Naive thymus-derived CD8-positive, alpha-beta T cell (primary cell): ENCODE results near the gene C1orf122. TPM values are rescaled to one million over a fixed set of nuclear protein-coding genes. Genes with fewer than 3 reads are reported as not detected.

ENCODE experiments used
- ATAC-seq, 2 donors: fragments of 150-1000 bp; cut with Tn5 transposase in 1 of 2; sonication (Bioruptor Pico), chemical (Tn5 transposase) in 1 of 2; 1 replicate in 1 of 2; 2 replicates in 1 of 2; pipeline ENCODE4 v1.10.0; 2021; ENCODE audit warnings: mild to moderate bottlenecking in 2 of 2, moderate library complexity in 2 of 2
- POLR2A ChIA-PET: fragments of 350-600 bp; sonication (Branson Sonifier 250); formaldehyde crosslinking; loops from one replicate; lab custom pipeline; 2021; ENCODE audit warnings: antibody characterized with exemption; lab: Charles Lee
- DNase-seq, 10 donors: peaks; one replicate each; pipeline versions ENCODE4 v3.0.0 to v3.0.0-alpha.2; 2020 to 2022
- H3K27ac Mint-ChIP-seq, 10 donors: one replicate each; pipeline ENCODE4 v1.8.0; 2020 to 2022; ENCODE audit warnings: mild to moderate bottlenecking in 10 of 10, mixed read lengths in 10 of 10, moderate library complexity in 4 of 10, inconsistent platforms in 1 of 10
- H3K27me3 Mint-ChIP-seq, 5 donors: one replicate each; pipeline ENCODE4 v1.8.0; 2021 to 2022; ENCODE audit warnings: mixed read lengths in 5 of 5
- H3K36me3 Mint-ChIP-seq, 3 donors: one replicate each; pipeline ENCODE4 v1.8.0; 2020 to 2022; ENCODE audit warnings: mixed read lengths in 3 of 3, mild to moderate bottlenecking in 2 of 3, inconsistent platforms in 1 of 3
- H3K4me1 Mint-ChIP-seq, 4 donors: one replicate each; pipeline ENCODE4 v1.8.0; 2021 to 2022; ENCODE audit warnings: mixed read lengths in 4 of 4
- H3K4me3 Mint-ChIP-seq, 10 donors: one replicate each; pipeline ENCODE4 v1.8.0; 2020 to 2022; ENCODE audit warnings: mild to moderate bottlenecking in 10 of 10, mixed read lengths in 10 of 10, moderate library complexity in 6 of 10, inconsistent platforms in 1 of 10
- H3K9me3 Mint-ChIP-seq, 9 donors: one replicate each; pipeline ENCODE4 v1.8.0; 2020 to 2022; ENCODE audit warnings: mixed read lengths in 9 of 9, mild to moderate bottlenecking in 3 of 9, inconsistent platforms in 1 of 9, moderate library complexity in 1 of 9
- polyA plus RNA-seq, 3 donors: library from polyadenylated mRNA; unstranded; fragments of 300-500 nt; fragmentation: Illumina TruSeq; gene quantifications; one replicate each; pipeline ENCODE4 v1.2.3, GENCODE V29; 2021
- total RNA-seq, 8 experiments: library from RNA in 2 of 8; stranded (reverse) in 2 of 8; gene quantifications; one replicate each; pipeline ENCODE4 v1.2.3 and lab custom pipeline; 2021 to 2026

C1orf122 gene
- total and polyA plus RNA-seq, 5 experiments from 2014 or later: 15.1 to 30.5 (median 28.5) TPM

DNA sequence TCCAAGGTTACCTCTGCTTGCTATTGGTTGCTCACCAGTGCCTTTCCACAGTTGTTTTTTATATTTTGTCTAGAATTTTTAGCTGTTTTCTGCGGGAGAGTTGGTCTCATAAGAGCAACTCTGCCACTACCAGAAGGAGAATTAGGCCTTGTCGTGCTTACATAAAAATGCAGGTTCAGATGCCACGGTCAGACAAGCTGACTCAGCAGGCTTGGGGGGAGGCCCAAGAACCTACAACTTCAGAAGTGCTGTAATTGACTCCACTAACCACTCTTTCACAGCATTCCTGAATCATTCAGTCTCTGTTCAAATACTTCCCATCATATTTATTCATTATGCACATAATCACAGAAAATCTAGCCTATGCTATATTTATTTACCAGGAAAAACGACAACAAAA is 23.5 kb downstream of the C1orf122 start:
- POLR2A ChIA-PET: no interaction called here
- Mint-ChIP-seq H3K27ac (no peak overlapping the region), H3K4me1 (peaks cover 0 to 3% (median 0%) of the 10 kb centered on the region in 4 donors), H3K27me3 (no peaks in the 10 kb centered on the region), H3K36me3 (peaks cover 8 to 82% (median 13%) of the 10 kb centered on the region in 3 donors), H3K4me3 (no peak overlapping the region), H3K9me3 (no peaks in the 10 kb centered on the region)
- DNase-seq (no peak), ATAC-seq (no peak)

DNA sequence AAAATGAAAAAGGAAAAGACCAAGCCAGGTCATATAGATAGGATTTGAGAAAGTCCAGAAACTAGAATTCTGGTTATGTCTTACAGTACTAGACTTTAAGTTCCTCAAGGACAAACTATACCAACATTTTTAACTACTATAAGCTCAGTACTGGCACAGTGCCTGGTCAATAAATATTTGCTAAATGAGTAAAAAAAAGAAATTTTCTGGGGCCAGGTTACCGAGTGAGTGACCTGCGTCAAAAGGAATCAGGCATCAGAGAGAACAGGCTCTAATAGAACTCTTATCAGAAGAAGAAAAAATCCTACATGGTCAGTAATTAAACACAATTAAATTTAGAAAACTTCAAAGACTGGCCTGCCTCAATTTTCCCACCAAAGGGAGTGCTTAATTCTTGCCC is 24.2 kb downstream of the C1orf122 start:
- POLR2A ChIA-PET: no interaction called here
- no peak for ATAC-seq
- Mint-ChIP-seq H3K4me1 (peaks cover 0 to 3% (median 0%) of the 10 kb centered on the region in 4 donors), H3K27ac (no peak overlapping the region), H3K9me3 (no peaks in the 10 kb centered on the region), H3K4me3 (no peak overlapping the region), H3K27me3 (no peaks in the 10 kb centered on the region), H3K36me3 (peaks cover 8 to 80% (median 13%) of the 10 kb centered on the region in 3 donors)
- DNase-seq: no peak

DNA sequence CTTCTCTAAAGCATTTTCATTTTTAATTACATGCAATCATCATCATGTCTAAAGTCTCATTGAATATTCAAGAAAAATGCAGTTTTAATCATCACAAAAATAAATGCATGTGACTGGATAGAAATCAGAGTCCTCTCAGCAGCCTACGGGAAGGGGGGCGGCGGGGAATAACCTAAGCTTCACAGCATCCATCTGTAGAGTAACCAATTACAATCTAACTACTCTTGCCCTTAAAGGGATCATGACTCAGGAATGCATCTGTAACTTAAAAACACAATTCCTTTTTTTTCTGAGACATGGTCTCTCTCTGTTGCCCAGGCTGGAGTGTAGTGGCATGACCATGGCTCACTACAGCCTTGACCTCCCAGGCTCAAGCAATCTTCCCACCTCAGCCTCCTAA is 29.2 kb downstream of the C1orf122 start:
- H3K27me3 Mint-ChIP-seq: peaks cover 0 to 1% (median 0%) of the 10 kb centered on the region in 5 donors
- POLR2A ChIA-PET: no interaction called here
- peaks cover 8 to 81% (median 25%) of the 10 kb centered on the region in 3 donors for H3K36me3 Mint-ChIP-seq
- H3K9me3 Mint-ChIP-seq: no peaks in the 10 kb centered on the region
- no peak overlapping the region for H3K4me3 Mint-ChIP-seq
- no peak for ATAC-seq
- no peak for DNase-seq
- H3K4me1 Mint-ChIP-seq: peaks cover 0 to 2% (median under 1%) of the 10 kb centered on the region in 4 donors
- no peak overlapping the region for H3K27ac Mint-ChIP-seq

DNA sequence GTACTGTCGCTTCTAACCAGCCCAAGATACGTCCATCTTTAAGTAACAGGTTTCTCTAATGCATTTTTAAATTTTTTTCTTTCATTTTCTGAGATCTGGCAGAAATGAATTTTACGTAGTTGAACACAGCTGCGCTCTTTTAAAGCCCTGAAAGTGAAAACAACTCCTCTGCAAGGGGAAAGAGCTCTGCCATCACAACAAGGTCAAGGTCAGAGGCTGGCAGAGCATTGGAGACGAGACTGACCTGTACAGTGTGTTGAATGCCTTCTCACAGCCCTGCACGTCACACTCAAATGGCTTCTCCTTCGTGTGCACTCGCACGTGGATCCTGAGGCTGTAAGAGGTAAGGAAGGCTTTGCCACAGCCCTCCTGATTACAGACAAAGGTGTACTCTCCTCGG is 32.1 kb downstream of the C1orf122 start:
- H3K9me3 Mint-ChIP-seq: no peaks in the 10 kb centered on the region
- DNase-seq (no peak), ATAC-seq (no peak)
- H3K27ac Mint-ChIP-seq: no peak overlapping the region
- peaks cover 3 to 76% (median 20%) of the 10 kb centered on the region in 3 donors for H3K36me3 Mint-ChIP-seq
- POLR2A ChIA-PET: no interaction called here
- H3K27me3 Mint-ChIP-seq: peaks cover 0 to 1% (median 0%) of the 10 kb centered on the region in 5 donors
- peaks cover 10 to 11% (median 11%) of the 10 kb centered on the region in 4 donors for H3K4me1 Mint-ChIP-seq
- H3K4me3 Mint-ChIP-seq: no peak overlapping the region

GRCh38 chr1:37840711-37841110 is 33.1 kb downstream of the C1orf122 start:
- Mint-ChIP-seq H3K27ac (no peak overlapping the region), H3K4me3 (no peak overlapping the region), H3K4me1 (peaks cover 17 to 20% (median 20%) of the 10 kb centered on the region in 4 donors), H3K27me3 (peaks cover 0 to 1% (median 0%) of the 10 kb centered on the region in 5 donors), H3K36me3 (peaks cover 0 to 76% (median 12%) of the 10 kb centered on the region in 3 donors), H3K9me3 (no peaks in the 10 kb centered on the region)
- POLR2A ChIA-PET: no interaction called here
- DNase-seq: no peak
- ATAC-seq: no peak

DNA sequence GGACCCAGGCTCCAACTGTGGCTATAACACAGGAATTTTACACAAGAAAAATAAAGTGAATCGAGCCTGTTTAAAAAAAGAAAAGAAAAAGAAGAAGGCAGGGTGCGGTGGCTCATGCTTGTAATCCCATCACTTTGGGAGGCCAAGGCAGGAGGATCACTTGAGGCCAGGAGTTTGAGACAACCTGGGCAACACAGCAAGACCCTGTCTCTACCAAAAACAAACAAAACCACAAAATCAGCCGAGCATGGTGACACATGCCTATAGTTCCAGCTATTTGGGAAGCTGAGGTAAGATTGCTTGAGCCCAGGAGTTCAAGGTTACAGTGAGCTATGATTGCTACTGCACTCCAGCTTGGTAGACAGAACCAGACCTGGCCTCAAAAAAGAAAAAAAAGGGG is 34.1 kb downstream of the C1orf122 start:
- H3K4me3 Mint-ChIP-seq: no peak overlapping the region
- POLR2A ChIA-PET: no interaction called here

DNA sequence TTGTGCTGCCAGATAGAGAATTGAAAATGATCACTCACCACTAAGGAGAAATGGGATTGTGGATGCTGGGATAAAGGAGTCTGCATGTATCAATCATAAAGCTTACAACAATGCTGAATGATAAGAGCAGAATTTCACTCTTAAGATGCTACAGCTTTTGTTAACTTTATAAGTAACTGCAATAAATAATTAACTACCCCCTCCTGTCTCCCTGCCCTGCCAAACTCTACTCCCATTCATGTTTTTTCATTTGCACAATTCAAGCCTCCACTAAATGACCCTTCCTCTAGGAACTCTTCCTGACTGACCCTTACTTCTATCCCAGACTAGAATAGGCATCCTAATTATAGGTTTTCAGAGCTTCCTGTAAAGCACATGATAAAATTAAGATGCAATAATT is 36.9 kb downstream of the C1orf122 start:
- peaks cover 0 to 1% (median 0%) of the 10 kb centered on the region in 5 donors for H3K27me3 Mint-ChIP-seq
- no peak for ATAC-seq
- peak overlapping the region in 1 of 10 donors; percentile 6 for H3K27ac Mint-ChIP-seq
- H3K4me1 Mint-ChIP-seq: peaks cover 24 to 50% (median 42%) of the 10 kb centered on the region in 4 donors
- no peak overlapping the region for H3K4me3 Mint-ChIP-seq
- POLR2A ChIA-PET: no interaction called here
- H3K36me3 Mint-ChIP-seq: peaks cover 0 to 51% (median 3%) of the 10 kb centered on the region in 3 donors
- no peak for DNase-seq
- no peaks in the 10 kb centered on the region for H3K9me3 Mint-ChIP-seq

More for the DNA sequence above, 34.1 kb downstream of the C1orf122 start:
- H3K27ac Mint-ChIP-seq: no peak overlapping the region
- no peak for DNase-seq
- H3K36me3 Mint-ChIP-seq: peaks cover 0 to 69% (median 12%) of the 10 kb centered on the region in 3 donors
- peaks cover 0 to 1% (median 0%) of the 10 kb centered on the region in 5 donors for H3K27me3 Mint-ChIP-seq
- H3K9me3 Mint-ChIP-seq: no peaks in the 10 kb centered on the region
- no peak for ATAC-seq
- H3K4me1 Mint-ChIP-seq: peaks cover 17 to 29% (median 27%) of the 10 kb centered on the region in 4 donors

DNA sequence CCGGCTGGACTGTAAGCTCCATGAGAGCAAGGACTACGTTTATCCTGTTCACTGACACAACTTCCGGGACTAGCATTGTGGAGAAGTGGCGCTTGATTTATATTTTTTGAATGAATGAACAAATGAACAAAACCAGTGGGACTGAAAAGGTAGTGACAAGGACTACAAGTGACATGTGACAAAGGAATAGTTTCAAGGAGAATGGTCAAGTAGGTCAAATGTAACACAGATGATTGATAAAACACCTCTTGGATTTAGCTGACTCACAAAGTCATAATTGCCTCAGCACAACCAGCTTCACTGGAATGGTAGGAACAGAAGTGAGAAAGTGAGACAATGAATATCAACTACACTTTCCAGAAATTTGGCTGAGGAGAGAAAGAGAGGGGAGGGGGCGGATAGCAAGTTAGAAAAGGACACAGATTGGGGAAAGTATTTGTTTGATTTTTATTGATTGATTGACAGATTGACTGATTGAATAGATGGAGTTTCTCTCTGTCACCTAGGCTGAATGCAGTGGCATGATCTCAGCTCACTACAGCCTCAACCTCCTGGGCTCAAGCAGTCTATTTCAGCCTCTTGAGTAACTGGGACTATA is 37.6 kb downstream of the C1orf122 start:
- Mint-ChIP-seq H3K4me1 (peaks cover 24 to 53% (median 42%) of the 10 kb centered on the region in 4 donors), H3K36me3 (peaks cover 0 to 46% (median 0%) of the 10 kb centered on the region in 3 donors)

GRCh38 chr1:37845786-37846185 is 38.2 kb downstream of the C1orf122 start:
- peaks cover 0 to 40% (median 0%) of the 10 kb centered on the region in 3 donors for H3K36me3 Mint-ChIP-seq
- peak overlapping the region in 2 of 10 donors; percentile 12 to 31 for H3K4me3 Mint-ChIP-seq
- H3K27me3 Mint-ChIP-seq: peaks cover 0 to 1% (median 0%) of the 10 kb centered on the region in 5 donors
- no peaks in the 10 kb centered on the region for H3K9me3 Mint-ChIP-seq
- peaks cover 24 to 53% (median 42%) of the 10 kb centered on the region in 4 donors for H3K4me1 Mint-ChIP-seq
- DNase-seq (no peak), ATAC-seq (no peak)
- peak overlapping the region in 2 of 10 donors; percentile 81 to 87 for H3K27ac Mint-ChIP-seq
- POLR2A ChIA-PET: no interaction called here

More for the DNA sequence above, 37.6 kb downstream of the C1orf122 start:
- H3K9me3 Mint-ChIP-seq: no peaks in the 10 kb centered on the region
- no peak for DNase-seq
- H3K27ac Mint-ChIP-seq: peak overlapping the region in 3 of 10 donors; percentile 6 to 81 (median 47)
- ATAC-seq: no peak
- POLR2A ChIA-PET: no interaction called here
- no peak overlapping the region for H3K4me3 Mint-ChIP-seq
- peaks cover 0 to 1% (median 0%) of the 10 kb centered on the region in 5 donors for H3K27me3 Mint-ChIP-seq

DNA sequence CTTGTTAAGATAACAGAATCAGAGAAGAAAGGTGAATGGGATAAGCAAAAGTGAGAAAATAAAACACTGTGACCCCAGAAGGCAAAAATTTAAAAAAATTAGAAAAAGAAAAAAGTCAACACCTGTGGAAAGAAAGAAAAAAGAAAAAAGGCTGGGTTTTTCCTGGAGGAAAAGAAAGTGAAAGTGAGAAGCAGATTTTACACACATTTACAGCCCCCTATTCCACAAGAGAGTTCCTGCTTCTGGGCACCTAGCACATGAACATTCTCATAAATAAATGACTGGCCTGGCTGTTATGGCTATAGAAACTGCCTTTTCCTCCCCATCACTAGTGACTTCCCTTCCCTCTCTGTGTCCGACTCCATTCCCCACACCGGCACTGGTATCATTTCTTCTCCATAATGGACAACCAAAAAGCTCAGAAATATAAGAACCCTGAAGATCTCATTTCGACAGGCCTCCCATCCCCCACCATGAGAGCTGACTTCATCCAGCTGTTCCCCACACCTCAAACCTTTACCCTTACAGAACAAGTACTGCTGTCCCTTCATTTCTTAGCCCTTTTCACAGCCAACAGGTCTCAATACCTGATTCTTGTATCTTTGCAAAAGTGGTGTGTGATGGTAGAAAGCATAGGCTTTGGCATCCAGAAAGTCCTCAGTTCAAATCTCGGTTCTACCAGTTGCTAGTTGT is 39.2 kb downstream of the C1orf122 start:
- Mint-ChIP-seq H3K27me3 (no peaks in the 10 kb centered on the region), H3K36me3 (peaks cover 0 to 35% (median 0%) of the 10 kb centered on the region in 3 donors), H3K9me3 (no peaks in the 10 kb centered on the region), H3K27ac (peak overlapping the region; percentile 22 to 87 (median 78)), H3K4me3 (peak overlapping the region; percentile 30 to 80 (median 60)), H3K4me1 (peaks cover 24 to 53% (median 42%) of the 10 kb centered on the region in 4 donors)
- no peak for ATAC-seq
- POLR2A ChIA-PET: interaction anchor here (0.6 to 1.6 kb wide), 2 partner anchors 13 to 38 kb away, joined by 3 to 5 read pairs; partner anchors contain the start of gene MTF1
- no peak for DNase-seq

DNA sequence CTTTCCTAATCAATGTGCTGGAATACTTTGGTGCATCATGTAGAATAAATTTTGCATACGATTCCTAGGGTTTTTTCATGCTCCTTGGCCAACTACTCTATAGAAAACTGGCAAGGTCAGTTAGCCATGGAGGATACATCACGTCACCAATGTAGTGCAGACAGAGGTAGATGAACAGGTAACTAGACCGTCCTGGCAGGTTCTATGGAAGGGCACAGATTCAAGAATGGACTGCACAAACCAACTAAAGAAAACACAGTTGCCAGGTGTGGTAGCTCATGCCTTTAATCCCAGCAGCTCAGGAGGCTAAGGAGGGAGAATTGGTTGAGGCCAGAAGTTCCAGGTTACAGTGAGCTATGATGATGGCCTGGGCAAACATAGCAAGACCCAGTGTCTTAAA is 41.9 kb downstream of the C1orf122 start:
- POLR2A ChIA-PET: no interaction called here
- Mint-ChIP-seq H3K36me3 (peaks cover 0 to 36% (median 4%) of the 10 kb centered on the region in 3 donors), H3K4me3 (no peak overlapping the region), H3K9me3 (no peaks in the 10 kb centered on the region), H3K27ac (peak overlapping the region in 1 of 10 donors; percentile 20), H3K4me1 (peaks cover 24 to 57% (median 50%) of the 10 kb centered on the region in 4 donors), H3K27me3 (no peaks in the 10 kb centered on the region)
- DNase-seq (no peak), ATAC-seq (no peak)

GRCh38 chr1:37850352-37850955 is 42.9 kb downstream of the C1orf122 start:
- no peak overlapping the region for H3K27ac Mint-ChIP-seq
- H3K4me3 Mint-ChIP-seq: no peak overlapping the region
- H3K36me3 Mint-ChIP-seq: peaks cover 0 to 36% (median 4%) of the 10 kb centered on the region in 3 donors
- ATAC-seq (no peak), DNase-seq (no peak)
- no peaks in the 10 kb centered on the region for H3K27me3 Mint-ChIP-seq
- H3K4me1 Mint-ChIP-seq: peaks cover 22 to 59% (median 50%) of the 10 kb centered on the region in 4 donors
- H3K9me3 Mint-ChIP-seq: no peaks in the 10 kb centered on the region
- POLR2A ChIA-PET: interaction anchor here (0.7 to 0.8 kb wide), 2 partner anchors 9 to 388 kb away, joined by 3 to 4 read pairs; partner anchors contain the start of gene MTF1
